Kidney capillary endothelial cell (primary cell): Measurements from ENCODE around the gene CD207.
A peak's percentile ranks its signal among the peaks of the same experiment; 100 is the strongest.
"Not testable (repeated sequence)": the region's sequence is repeated elsewhere in the genome, so short reads cannot be mapped to it uniquely, and the experiment has no call there.

Source experiments
- DNase-seq: peaks from one replicate; pipeline ENCODE4 v3.0.0-alpha.2; 2018; ENCODE audit warnings: low spot score

Gene CD207

GRCh38 chr2:70835643-70836042, at the start of gene CD207:
CD207 (minus strand) TSS chr2:70835816; CDS start chr2:70835776, 40 bp downstream.
- DNase-seq: no peak

- not testable (repeated sequence) for DNase-seq
Measured at GRCh38 chr2:70878543-70878942, 42.9 kb upstream of the CD207 start.

- not testable (repeated sequence) for DNase-seq
Measured at GRCh38 chr2:70876138-70876537, 40.5 kb upstream of the CD207 start.

DNA sequence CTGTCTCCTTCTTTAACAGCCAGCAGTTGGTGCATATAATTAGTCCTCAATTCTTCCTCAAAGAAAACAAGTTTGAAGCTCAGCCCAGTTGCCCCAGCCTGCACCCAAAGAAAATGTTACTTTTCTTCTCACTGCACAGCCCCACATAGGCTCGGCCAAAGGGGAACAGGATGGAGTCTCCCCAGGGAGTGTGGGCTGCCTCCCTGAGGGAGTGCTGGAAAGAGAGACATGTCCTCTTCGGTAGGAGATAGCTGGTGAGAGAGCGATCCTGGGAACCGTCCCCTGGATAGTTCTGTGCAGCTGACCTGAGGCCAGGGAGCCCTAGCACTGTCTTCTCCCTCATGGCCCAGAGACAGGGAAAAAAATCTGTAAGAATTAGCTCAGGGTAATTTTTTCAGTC, 37.9 kb upstream of the CD207 start:
- no peak for DNase-seq

GRCh38 chr2:70871398-70872211, 36.0 kb upstream of the CD207 start:
- DNase-seq: peak; percentile 74

GRCh38 chr2:70870790-70871189, 35.2 kb upstream of the CD207 start:
- no peak for DNase-seq

- DNase-seq: no peak
Measured at GRCh38 chr2:70868970-70869369, 33.4 kb upstream of the CD207 start.

DNA sequence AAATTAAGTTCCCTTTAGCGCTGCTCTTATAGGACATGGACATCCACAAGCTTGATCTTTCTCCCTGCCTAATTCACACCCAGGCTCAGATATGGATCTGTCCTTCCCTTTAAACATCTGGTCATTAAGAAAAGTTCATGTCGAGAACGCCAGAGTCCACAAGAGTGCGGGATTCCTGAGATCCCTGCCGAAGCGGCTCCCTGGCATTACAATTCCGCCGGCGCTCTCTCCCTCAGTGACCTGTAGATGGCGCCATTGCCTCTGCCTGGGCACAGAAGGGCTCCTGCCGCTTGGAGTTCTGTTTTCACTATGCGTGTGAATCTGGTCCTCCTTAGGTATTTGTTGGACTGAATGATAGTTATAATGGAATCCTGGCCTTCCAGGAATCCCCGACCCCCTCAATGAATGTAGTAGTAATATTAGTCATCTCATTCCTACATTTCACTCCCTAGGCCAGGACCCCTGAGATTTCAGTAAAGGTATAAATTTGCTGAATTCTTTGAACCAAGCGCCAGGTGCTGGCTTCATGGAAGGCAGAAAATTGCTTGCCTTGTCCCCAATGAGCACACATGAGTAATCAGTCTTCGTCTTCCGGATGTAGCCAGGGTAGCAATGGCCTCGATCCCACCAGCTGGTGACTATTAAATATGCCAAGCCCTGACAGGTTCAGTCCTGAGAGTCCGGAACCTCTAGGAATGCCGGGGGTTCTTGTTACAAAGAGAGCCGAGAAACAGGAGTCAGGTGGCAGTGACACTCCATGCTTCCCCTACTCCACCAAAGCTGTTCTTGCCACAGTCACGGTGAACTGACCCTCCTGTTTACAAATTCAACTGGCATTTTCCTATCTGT, 26.4 kb upstream of the CD207 start:
- peak; percentile 64 for DNase-seq

- DNase-seq: no peak
Measured at GRCh38 chr2:70855667-70856066, 20.1 kb upstream of the CD207 start.

DNA sequence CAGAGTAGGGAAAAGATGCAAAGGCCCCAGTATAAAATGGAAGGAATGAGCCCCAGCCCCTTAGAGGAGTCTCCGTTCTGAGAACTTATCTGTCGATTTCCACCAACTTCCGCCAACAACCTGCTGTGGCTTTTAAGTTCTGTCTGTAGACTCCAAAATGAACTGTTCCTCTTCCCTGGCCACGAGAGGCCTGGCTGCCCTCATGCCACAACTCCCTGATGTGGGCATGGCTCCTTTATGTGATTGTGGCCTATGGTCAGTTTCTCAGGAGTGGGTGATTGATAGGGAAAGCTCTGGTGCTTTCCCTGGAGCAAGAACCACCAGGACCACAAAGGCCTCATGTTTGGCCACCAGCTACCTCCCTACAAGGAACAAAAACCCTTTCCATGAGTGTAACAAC, 18.8 kb upstream of the CD207 start:
- no peak for DNase-seq

GRCh38 chr2:70852824-70853223, 17.2 kb upstream of the CD207 start:
- DNase-seq: no peak

DNA sequence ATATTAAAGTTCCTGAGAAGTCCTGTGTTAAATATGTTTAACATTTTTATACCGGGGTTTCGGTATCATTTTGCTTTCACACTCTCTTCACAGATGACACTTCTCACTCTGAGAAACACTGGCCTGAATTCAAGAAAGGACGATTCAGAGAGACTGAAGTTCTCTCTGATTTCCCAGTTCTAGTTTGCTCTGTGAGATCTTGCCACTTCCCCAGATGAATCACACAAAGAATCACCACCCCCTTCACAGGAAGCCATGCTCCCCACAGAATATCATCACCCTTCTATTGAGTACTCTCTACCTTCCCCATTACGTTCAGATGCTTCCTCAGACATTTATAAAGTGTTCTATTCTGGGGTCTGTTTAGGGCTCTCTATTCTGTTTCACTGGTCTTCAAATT, 16.1 kb upstream of the CD207 start:
- no peak for DNase-seq

DNA sequence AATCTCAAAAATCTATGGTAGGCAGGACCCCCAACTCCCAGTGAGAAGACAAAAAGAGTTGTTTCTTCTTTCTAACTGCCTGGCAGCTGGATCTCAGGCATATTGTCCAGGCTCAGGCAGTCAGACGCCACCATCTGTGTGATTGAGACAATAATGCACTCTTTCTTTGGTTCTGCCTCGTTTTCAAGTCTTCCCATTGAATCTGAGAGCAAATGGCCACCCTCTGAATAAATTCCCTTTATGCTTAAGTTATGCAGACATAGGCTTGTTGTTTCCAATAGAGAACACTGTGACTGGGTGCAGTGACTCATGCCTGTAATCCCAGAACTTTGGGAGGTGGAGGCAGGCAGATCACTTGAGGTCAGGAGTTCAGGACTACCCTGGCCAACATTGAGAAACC, 15.3 kb upstream of the CD207 start:
- no peak for DNase-seq

GRCh38 chr2:70842401-70842800, 6.8 kb upstream of the CD207 start:
- no peak for DNase-seq

DNA sequence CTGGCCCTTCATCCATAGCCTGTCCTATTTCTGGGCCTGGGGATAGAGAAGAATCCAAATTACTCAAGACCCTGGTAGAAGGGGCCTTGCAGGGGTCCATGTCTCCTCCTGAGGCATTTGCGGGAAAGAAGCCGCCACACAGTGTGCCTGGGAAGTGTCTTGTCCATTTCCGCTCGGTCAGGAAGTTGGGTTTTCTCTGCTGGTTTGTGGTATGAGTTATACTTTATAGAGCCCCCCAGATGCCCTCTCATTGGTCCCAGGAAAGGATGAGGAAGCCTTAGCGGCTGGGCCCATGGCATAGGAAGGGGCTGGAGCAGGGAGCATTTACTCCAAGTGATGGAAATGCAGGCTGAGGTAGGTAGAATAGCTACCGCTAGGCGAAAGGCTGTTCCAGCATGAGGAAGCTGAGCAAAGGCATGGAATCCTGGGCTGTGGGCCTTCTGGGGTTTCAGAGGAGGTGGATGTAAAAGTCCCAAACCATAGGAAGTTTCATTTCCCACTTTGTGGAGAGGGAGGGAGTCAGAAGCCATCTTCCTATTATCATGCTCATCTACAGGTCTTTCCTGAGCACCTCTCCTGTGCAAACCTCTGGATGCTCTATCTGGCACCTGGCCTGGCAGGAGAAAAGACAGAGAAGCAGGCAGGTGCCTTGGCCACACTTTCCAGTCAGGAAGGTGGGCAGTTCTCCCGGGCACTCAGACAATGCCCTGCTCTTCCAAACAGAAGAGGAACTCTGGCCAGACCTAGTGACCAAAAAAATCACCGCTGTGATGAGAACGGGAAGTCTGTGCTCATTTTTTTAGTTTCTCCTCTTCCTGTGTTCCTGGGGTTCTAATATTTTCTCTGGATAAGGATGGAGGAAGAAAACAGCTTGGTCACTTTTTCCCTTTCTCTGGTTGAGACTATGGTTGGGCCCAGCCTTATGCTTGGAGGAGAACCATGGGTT, 2.6 kb upstream of the CD207 start:
- DNase-seq: no peak

- no peak for DNase-seq
Measured at GRCh38 chr2:70834881-70835280, 735 bp downstream of the CD207 start.

- no peak for DNase-seq
Measured at GRCh38 chr2:70834106-70834505, 1.5 kb downstream of the CD207 start.

- no peak for DNase-seq
Measured at GRCh38 chr2:70833246-70833645, 2.4 kb downstream of the CD207 start.

- DNase-seq: no peak
Measured at GRCh38 chr2:70832386-70832785, 3.2 kb downstream of the CD207 start.

DNA sequence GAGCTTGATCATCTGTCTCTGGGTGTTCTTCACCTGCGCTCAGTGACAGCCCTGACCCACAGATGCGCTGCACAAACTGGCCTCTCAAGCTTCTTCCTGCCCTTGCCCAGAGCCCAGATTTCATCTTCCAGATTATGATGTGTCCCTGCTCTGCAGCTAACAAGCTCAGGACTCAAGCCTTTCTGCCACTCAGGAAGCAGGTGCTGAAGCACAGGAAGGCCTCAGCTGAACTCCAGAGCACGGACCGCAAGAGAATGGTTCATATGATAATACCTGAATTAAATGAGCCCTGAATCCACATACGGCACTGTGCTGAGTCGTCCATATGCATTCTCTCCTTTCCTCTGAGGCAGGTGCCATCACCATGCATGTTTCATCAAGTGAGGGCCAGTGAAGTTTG, 3.8 kb downstream of the CD207 start:
- no peak for DNase-seq

DNA sequence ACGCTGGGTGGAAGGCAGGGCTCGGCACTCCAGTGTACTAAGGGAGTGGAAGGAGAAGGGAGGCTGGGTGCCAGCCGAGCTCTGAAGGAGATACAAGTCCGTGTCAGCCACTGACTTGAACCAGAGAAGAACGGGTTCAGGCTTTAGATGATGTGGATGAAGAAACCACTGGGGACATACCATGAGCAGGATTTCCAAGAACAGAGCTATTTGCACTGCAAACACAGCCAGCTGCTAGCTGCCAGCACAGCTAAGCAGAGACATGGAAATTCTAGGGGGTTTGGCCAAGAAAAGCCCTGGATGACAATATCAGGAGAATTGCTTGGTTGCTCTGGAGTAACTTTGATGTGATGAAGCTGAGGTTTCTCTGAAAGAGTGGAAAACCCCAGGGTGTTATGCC, 5.2 kb downstream of the CD207 start:
- no peak for DNase-seq

GRCh38 chr2:70829916-70830315, 5.7 kb downstream of the CD207 start:
- DNase-seq: no peak
